Measurements from ENCODE around the gene ACTRT2. TPM values are rescaled to one million over a fixed set of nuclear protein-coding genes. Genes with fewer than 3 reads are reported as not detected.

The ACTRT2 gene
- total and polyA plus RNA-seq, 2 of the 8 experiments (the other 6 are each of a cell fraction or from before 2014, with no cell fraction given), result not detected

- Histone ChIP-seq H2BK12ac (ENCODE audit: low read depth, low read length) (no peak overlapping the region), H4K91ac (replicated peaks; ENCODE audit: insufficient read length, low read length) (no peak overlapping the region), H2AK5ac (ENCODE audit: low read depth, low read length) (no peak overlapping the region), H2BK5ac (ENCODE audit: low read depth, low read length) (no peak overlapping the region), H3K4me1 (replicated peaks in 1 of 4; ENCODE audit: control insufficient read depth in 3 of 4, insufficient read depth in 4 of 4, low read length in 3 of 4) (no peaks in the 10 kb centered on the region; a peak in 2 of 7 replicates), H3K56ac (replicated peaks; ENCODE audit: insufficient read length, low read depth, low read length) (no peak overlapping the region), H2BK15ac (ENCODE audit: low read length) (no peak overlapping the region), H3K27me3 (replicated peaks in 1 of 4; ENCODE audit: control insufficient read depth in 3 of 4, extremely low read depth in 1 of 4, insufficient read depth in 3 of 4, low read length in 3 of 4) (no peaks in the 10 kb centered on the region), H4K5ac (ENCODE audit: insufficient read length, low read depth, low read length) (no peak overlapping the region), H3K4ac (replicated peaks; ENCODE audit: insufficient read length, low read depth, low read length) (no peak overlapping the region), H2BK120ac (replicated peaks; ENCODE audit: low read depth, low read length) (no peak overlapping the region), H3K36me3 (ENCODE audit: control insufficient read depth in 2 of 4, insufficient read depth in 4 of 4, low read length in 3 of 4) (no peaks in the 10 kb centered on the region), H2BK20ac (ENCODE audit: low read length) (no peak overlapping the region), H3K9ac (replicated peaks in 1 of 4; ENCODE audit: extremely low read depth in 1 of 4, low read depth in 3 of 4, low read length in 3 of 4) (no peak overlapping the region), H4K20me1 (replicated peaks in 1 of 2; ENCODE audit: control insufficient read depth in 1 of 2, insufficient read depth in 2 of 2, low read length in 2 of 2) (no peaks in the 10 kb centered on the region), H3K14ac (ENCODE audit: insufficient read length) (no peak overlapping the region), H3K79me1 (ENCODE audit: low read depth, low read length) (no peaks in the 10 kb centered on the region), H4K8ac (ENCODE audit: extremely low read depth, insufficient read depth, low read length) (peak overlapping the region; percentile 92; the same call in 1 of the 2 replicates), H3K4me3 (ENCODE audit: extremely low read depth in 1 of 4, insufficient read depth in 2 of 4, low read depth in 3 of 4, low read length in 4 of 4) (no peak overlapping the region), H3K27ac (ENCODE audit: low read depth, low read length) (no peak overlapping the region), H2AFZ (ENCODE audit: low read length) (no peak overlapping the region), H3K4me2 (ENCODE audit: insufficient read depth in 1 of 2, low read depth in 2 of 2, low read length in 2 of 2) (no peak overlapping the region), H3K79me2 (ENCODE audit: control insufficient read depth in 1 of 2, insufficient read depth in 2 of 2, low read length in 2 of 2) (no peaks in the 10 kb centered on the region), H3K18ac (ENCODE audit: extremely low read depth, low read length) (no peak overlapping the region), H3K9me3 (ENCODE audit: insufficient read depth in 2 of 2, low read depth in 1 of 2, low read length in 1 of 2) (peaks cover 64 to 99% of the 10 kb centered on the region in 2 experiments), H3K23me2 (ENCODE audit: low read depth, low read length) (peaks cover 10% of the 10 kb centered on the region; the same call in 1 of the 2 replicates), H3K23ac (ENCODE audit: insufficient read length) (no peak overlapping the region)
- TF ChIP-seq CHD1 (IDR thresholded peaks at IDR 0.05; ENCODE audit: low read depth, low read length) (no peak), SIX5 (IDR thresholded peaks at IDR 0.05; ENCODE audit: low read depth, low read length) (no peak)
- CTCF ChIA-PET (ENCODE audit: partially characterized antibody), result no interaction called here
- 84% methylated on average over 14 of the region's 19 CpGs; no CpG with 5 or more reads in 1 of the 2 experiments for WGBS, 2 experiments (ENCODE audit: extremely low coverage in 1 of 2, insufficient coverage in 1 of 2, insufficient read length in 1 of 2, insufficient replicate concordance in 2 of 2, low coverage in 1 of 2, low lambda C conversion rate in 2 of 2, missing lambda C conversion rate in 1 of 2)
- DNase-seq (ENCODE audit: low read depth in 1 of 2, low spot score in 2 of 2), result no peak
- no peak for FAIRE-seq
- POLR2A ChIA-PET (ENCODE audit: partially characterized antibody), result no interaction called here
Observed at GRCh38 chr1:2981981-2982614, 39.2 kb upstream of the ACTRT2 start.

Measured in H1 (cell line).